ENCODE results near the gene PRTN3.
"Not testable (repeated sequence)": the region's sequence is repeated elsewhere in the genome, so short reads cannot be mapped to it uniquely, and the experiment has no call there.

Gene PRTN3

GRCh38 chr19:816500-816857 is 24.3 kb upstream of the PRTN3 start:
- DNase-seq (ENCODE audit: low read depth): no peak

GRCh38 chr19:820212-820611 is 20.6 kb upstream of the PRTN3 start:
- DNase-seq (ENCODE audit: low read depth): not testable (repeated sequence)

GRCh38 chr19:821231-821824 is 19.5 kb upstream of the PRTN3 start:
- no peak for DNase-seq (ENCODE audit: low read depth)

DNA sequence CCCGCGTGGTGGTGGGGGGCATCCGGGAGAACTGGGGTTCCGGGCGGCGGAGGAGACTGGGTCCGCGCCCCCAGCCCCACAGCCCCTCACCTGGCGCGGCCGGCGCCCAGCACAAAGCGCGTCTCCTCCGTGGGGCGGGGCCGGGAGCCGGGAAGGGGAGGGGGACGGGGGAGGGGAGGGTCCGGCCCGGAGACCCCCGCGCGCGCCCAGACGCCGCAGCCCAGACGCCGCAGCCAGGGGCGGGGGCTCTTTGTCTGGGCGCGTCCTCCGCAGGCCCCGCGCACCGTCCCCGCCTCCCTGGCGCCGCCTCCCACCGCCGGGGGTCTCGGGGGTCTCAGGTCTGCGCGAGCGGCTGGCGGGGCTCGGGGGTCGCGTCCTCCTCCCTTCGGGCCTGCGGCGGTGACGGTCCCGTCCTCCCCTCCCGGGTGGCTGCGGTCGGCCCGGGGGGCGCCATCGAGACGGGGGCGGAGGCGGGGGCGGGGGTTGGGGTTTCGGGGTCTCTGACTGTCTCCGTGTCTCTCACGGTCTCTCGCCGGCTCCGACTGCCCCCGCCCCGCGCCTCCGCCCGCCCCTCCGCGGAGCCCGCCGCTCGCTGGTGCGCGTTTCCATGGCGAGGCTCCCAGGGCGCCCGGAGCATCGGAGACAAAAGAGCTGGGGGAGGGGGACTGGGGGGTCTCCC is 18.8 kb upstream of the PRTN3 start, which contains the start of gene PLPPR3:
Gene PLPPR3, minus strand, starts transcription at position 131 of the 679 bp plus-strand sequence. CDS start 396 bp downstream, outside the sequence.
- DNase-seq (ENCODE audit: low read depth): no peak

DNA sequence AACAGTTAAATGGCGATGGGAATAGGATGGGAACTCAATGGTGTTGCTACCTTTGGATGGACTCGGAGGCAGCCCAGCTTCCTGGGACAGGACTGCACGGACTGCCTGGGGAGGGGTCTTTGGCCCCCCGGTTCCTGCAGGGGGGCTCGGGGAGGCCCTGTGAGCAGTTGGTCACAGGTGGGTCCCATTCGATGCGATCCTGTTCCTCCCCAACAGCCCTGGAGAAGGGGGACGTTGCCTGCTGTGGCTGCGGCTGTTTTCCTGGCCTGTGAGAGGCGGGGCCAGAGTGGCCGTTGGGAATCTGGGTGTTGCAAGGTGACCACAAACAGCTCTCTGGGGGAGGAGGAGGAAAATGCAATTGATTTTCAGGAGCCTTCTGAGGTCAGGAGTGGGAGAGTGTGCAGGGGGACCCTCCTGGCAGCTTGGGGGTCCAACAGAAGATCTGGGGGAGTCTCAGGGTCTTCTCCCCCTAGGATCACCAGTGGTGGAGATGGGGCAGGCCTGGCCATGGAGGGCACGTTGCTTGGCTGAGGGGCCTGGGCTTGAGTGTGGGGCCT is 17.2 kb upstream of the PRTN3 start:
- DNase-seq (ENCODE audit: low read depth): no peak

- DNase-seq (ENCODE audit: low read depth): no peak
Observed at GRCh38 chr19:824885-825284, 15.9 kb upstream of the PRTN3 start.

DNA sequence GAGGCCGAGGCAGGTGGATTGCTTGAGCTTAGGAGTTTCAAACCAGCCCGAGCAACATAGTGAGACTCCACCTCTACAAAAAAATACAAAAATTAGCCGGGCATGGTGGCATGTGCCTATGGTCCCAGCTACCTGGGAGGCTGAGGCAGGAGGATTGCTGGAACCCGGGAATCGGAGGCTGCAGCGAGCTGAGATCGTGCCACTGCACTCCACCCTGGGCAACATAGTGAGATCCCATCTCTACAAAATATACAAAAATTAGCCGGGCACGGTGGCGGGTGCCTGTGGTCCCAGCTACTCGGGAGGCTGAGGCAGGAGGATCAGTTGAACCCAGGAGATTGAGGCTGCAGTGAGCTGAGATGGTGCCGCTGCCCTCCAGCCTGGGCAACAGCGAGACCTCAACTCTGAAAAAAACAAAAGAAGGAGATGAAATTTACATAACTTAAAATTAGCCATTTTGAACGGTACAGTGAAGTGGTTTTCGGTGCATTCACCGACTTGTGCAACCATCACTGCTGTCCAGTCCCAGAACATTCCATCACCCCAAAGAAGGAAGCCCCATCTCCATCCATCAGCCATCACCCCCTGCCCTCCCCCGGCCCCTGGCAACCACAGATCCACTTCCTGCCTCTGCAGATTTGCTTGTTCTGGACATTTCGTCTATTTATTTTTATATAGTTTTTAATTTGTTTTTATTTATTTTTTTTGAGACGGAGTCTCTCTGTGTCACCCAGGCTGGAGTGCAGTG is 14.7 kb upstream of the PRTN3 start:
- DNase-seq (ENCODE audit: low read depth): no peak

DNA sequence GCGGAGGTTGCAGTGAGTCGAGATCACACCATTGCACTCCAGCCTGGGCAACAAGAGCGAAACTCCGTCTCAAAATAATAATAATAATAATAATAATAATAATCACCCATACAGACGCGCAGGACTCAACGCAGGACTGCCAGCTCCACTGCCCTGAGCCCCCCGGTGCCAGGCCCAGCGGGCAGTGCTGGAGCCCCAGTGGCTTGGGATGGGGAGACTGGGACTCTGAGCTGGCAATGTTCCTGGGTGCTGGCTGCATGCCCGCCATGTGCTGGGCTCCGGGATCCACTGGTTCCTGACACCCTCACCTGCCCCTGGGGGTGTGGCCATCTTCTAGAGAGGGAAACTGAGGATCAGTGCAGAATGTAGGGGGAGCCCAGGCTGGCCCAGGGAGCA is 13.5 kb upstream of the PRTN3 start:
- DNase-seq (ENCODE audit: low read depth): no peak

- DNase-seq (ENCODE audit: low read depth): no peak
Observed at GRCh38 chr19:827710-828321, 13.0 kb upstream of the PRTN3 start, which contains the start of gene AZU1. AZU1 (plus strand) TSS chr19:827837; CDS start chr19:827847, 10 bp downstream.

GRCh38 chr19:829129-829758 is 11.6 kb upstream of the PRTN3 start:
- DNase-seq (ENCODE audit: low read depth): no peak

- no peak for DNase-seq (ENCODE audit: low read depth)
Observed at GRCh38 chr19:831407-832369, 9.1 kb upstream of the PRTN3 start.

DNA sequence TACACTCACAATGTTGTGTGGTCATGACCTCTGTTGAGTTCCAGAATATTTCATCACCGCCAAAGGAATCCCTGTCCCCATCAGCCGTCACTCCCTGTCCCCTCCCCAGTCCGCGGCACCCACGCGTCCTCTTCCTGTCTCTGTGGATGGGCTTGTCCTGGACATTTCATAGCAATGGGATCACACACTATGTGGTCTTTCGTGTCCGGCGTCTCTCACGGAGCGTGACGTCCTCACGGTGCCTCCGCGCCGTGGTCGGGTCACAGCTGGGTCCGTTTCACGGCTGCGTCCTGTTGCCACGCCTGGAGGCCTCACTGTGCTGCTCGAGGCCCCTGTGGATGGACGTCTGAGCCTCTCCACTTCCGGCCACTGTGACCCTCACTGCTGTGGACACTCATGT is 6.6 kb upstream of the PRTN3 start:
- no peak for DNase-seq (ENCODE audit: low read depth)

DNA sequence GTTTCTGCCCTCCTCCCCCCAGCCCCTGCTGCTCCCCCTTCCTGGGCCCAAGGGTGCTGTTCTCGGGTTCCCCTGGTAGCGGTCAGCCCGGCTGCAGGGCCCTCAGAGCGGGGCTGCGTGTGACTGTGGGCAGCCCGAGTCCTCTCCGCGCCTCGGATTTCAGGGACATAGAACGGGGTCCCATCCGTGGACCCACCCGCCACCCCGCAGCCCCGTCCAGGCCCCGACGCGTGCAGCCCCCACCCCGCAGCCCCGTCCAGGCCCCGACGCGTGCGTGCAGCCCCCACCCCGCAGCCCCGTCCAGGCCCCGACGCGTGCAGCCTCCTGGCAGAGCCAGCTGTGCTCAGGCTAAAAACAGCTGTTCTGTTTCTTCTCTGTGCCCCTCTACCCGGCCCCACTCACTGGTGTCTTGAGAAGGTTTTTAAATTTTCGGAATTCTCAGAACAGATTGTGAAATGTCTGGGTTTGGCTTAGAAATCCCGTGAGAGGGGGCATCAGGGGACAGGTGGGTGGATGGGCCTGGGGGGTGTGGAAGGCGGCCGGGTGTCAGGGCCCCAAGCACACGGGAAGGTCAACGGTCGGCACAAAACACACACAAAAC is 5.5 kb upstream of the PRTN3 start:
- DNase-seq (ENCODE audit: low read depth): no peak

GRCh38 chr19:842802-843179 is 2.0 kb downstream of the PRTN3 start:
- not testable (repeated sequence) for DNase-seq (ENCODE audit: low read depth)

- no peak for DNase-seq (ENCODE audit: low read depth)
Observed at GRCh38 chr19:843180-843835, 2.5 kb downstream of the PRTN3 start.

- DNase-seq (ENCODE audit: low read depth): no peak
Observed at GRCh38 chr19:843836-844545, 3.2 kb downstream of the PRTN3 start.

- DNase-seq (ENCODE audit: low read depth): no peak
Observed at GRCh38 chr19:844546-844971, 3.8 kb downstream of the PRTN3 start.

DNA sequence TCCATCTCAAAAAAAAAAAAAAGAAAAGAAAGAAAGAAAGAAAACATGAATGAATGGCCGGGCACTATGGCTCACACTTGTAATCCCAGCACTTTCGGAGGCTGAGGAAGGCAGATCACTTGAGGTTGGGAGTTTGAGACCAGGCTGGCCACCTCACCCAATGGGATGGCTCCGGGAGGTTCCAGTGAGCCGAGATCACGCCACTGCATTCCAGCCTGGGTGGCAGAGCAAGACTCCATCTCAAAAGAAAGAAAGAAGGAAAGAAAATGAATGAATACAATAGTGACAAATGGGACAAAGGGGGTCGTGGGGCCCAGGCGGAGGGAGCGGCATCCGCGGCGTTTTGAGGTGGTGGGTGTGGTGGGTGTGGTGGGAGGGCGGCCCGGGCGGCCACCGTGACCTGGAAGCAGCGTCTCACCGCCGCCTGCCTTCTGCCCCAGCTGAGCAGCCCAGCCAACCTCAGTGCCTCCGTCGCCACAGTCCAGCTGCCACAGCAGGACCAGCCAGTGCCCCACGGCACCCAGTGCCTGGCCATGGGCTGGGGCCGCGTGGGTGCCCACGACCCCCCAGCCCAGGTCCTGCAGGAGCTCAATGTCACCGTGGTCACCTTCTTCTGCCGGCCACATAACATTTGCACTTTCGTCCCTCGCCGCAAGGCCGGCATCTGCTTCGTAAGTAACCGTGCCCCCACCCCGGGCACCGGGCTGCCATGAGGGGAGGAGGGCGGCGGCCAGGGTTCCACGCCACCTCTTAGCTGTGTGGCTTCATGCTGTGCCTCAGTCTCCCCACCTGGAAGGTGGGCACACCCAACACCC is 5.1 kb downstream of the PRTN3 start:
- DNase-seq (ENCODE audit: low read depth): no peak
